T-helper 2 cell treated with Interferon-gamma antibody and Interleukin-4, amounts not matched to agents 5 μg/mL and 100 μg/mL, for 36 hours (primary cell): ENCODE results near the gene DPEP2NB.

Experiments used
- DNase-seq: peaks from one replicate; pipeline ENCODE4 v3.0.0; 2021; ENCODE audit warnings: low spot score
- H3K27ac Mint-ChIP-seq: one replicate; pipeline ENCODE4 v1.8.0; 2021; ENCODE audit warnings: mild to moderate bottlenecking, mixed read lengths
- H3K27me3 Mint-ChIP-seq: one replicate; pipeline ENCODE4 v1.8.0; 2021; ENCODE audit warnings: low read depth, mixed read lengths
- H3K36me3 Mint-ChIP-seq: one replicate; pipeline ENCODE4 v1.8.0; 2021; ENCODE audit warnings: low read depth, mixed read lengths
- H3K4me1 Mint-ChIP-seq: one replicate; pipeline ENCODE4 v1.8.0; 2021; ENCODE audit warnings: low read depth, mixed read lengths
- H3K4me3 Mint-ChIP-seq: one replicate; pipeline ENCODE4 v1.8.0; 2022; ENCODE audit warnings: mild to moderate bottlenecking, moderate library complexity, mixed read lengths
- H3K9me3 Mint-ChIP-seq: one replicate; pipeline ENCODE4 v1.8.0; 2021; ENCODE audit warnings: mixed read lengths

DPEP2NB gene

GRCh38 chr16:67967183-67967957 lies 48.3 kb downstream of the DPEP2NB start:
- H3K27me3 Mint-ChIP-seq, result no peaks in the 10 kb centered on the region
- H3K4me3 Mint-ChIP-seq, result peak overlapping the region; percentile 99
- DNase-seq, result peak; percentile 21
- peak overlapping the region; percentile 97 for H3K27ac Mint-ChIP-seq
- no peaks in the 10 kb centered on the region for H3K9me3 Mint-ChIP-seq
- peaks cover 19% of the 10 kb centered on the region for H3K4me1 Mint-ChIP-seq
- peaks cover 6% of the 10 kb centered on the region for H3K36me3 Mint-ChIP-seq

DNA sequence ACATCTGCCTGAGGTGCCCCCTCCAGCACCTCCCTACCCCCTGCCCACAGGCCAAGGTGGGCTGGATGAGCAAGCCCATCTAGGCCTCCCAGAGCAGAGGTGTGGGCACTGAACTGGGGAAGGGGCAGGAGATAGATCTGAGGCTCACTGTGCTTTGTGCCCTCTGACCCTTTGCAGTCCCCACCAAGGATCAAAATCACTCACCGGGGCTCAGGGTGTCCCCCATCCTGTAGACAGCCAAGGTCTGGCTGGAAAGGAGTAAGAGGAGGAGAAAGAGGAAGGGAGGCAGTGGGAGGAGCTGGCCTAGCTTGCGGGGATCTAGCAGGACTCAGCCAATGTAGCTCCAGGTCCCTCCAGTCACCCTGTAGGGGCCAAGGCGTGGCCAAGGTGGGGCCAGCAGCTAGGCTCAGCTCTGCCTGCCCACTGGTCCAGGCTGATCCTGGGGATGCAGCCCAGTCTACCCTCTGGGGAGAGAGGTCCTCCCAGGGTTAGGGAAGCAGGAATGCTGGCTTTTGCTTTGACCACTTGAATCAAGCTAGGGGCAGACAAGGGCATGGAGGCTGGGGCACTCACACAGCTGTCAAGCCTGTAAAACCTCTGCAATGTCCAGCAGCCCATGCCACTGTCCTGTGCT lies 49.0 kb downstream of the DPEP2NB start:
- peak overlapping the region; percentile 97 for H3K27ac Mint-ChIP-seq
- H3K4me3 Mint-ChIP-seq, result peak overlapping the region; percentile 99
- no peaks in the 10 kb centered on the region for H3K9me3 Mint-ChIP-seq
- H3K27me3 Mint-ChIP-seq, result no peaks in the 10 kb centered on the region
- no peak for DNase-seq
- H3K36me3 Mint-ChIP-seq, result peaks cover 12% of the 10 kb centered on the region
- peaks cover 19% of the 10 kb centered on the region for H3K4me1 Mint-ChIP-seq

- peak overlapping the region; percentile 49 for H3K4me3 Mint-ChIP-seq
- H3K27me3 Mint-ChIP-seq, result no peaks in the 10 kb centered on the region
- H3K27ac Mint-ChIP-seq, result no peak overlapping the region
- H3K36me3 Mint-ChIP-seq, result peaks cover 13% of the 10 kb centered on the region
- H3K4me1 Mint-ChIP-seq, result peaks cover 19% of the 10 kb centered on the region
- no peaks in the 10 kb centered on the region for H3K9me3 Mint-ChIP-seq
- no peak for DNase-seq
Observed at GRCh38 chr16:67965668-67966548, 49.8 kb downstream of the DPEP2NB start.

DNA sequence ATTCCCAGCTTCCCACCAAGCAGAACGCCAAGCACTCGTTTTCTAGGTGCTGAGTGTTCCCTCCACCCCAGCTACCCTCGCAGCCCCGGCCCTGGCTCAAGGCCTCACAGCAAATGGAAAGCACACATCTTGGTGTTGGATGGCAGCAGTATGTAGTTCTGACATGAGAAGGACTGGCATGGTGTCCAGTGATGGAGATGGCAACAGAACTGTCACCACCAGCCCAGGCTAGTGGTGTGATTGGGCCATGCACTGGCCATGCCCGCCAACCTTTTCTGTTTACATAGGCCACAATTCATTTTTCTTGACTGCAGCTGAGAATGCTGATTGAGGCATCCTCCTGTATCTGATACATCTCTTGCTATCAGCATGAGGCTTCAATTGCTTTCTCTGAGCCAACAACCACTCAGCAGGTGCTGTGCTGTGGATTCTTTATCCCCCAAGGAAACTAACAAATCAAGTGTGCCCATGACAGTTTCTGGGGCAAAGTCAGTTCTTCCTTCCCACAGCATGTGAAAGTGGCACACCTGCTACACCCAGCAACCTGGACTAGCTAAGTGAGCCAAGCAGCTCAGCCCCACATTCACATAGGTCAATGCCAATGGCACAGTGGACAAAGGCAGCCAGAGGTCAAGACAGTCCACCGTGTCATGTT lies 51.1 kb downstream of the DPEP2NB start:
- no peak overlapping the region for H3K4me3 Mint-ChIP-seq
- no peak overlapping the region for H3K27ac Mint-ChIP-seq
- H3K4me1 Mint-ChIP-seq, result peaks cover 16% of the 10 kb centered on the region
- H3K27me3 Mint-ChIP-seq, result no peaks in the 10 kb centered on the region
- H3K36me3 Mint-ChIP-seq, result peaks cover 16% of the 10 kb centered on the region
- no peak for DNase-seq
- no peaks in the 10 kb centered on the region for H3K9me3 Mint-ChIP-seq

DNA sequence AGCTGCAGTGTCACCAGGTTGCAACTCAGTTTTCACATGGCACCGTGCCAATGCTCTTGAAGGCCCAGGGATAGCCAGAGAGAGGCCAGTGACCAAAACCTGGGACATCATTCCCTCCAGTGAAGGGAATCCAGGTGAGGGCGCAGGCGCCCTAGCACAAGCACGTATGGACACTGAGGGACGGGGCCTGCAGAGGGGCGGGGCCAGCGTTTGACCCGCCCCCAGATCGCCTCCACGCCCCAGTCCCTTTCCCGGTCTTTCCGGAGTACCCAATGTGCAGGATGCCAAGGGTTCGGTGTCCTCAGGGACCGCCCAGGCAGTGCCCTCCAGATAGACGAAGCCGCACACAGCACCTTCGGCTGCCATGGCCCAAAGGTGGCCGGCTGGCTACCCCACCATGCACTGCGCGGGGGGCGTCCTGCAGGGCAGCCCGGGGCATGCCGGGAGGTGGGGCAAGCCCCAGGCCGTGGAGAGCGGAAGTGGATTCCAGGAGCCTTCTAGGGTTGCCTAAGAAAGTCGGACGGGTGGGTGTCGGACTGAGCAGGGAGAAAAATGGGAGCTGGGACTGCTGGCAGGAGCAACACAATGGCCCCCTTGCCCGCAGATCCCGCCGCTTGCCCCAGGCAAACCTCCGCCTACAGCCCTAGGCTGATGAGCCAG lies 51.9 kb downstream of the DPEP2NB start:
- peaks cover 13% of the 10 kb centered on the region for H3K4me1 Mint-ChIP-seq
- H3K9me3 Mint-ChIP-seq, result no peaks in the 10 kb centered on the region
- DNase-seq, result no peak
- no peaks in the 10 kb centered on the region for H3K27me3 Mint-ChIP-seq
- H3K4me3 Mint-ChIP-seq, result no peak overlapping the region
- peaks cover 16% of the 10 kb centered on the region for H3K36me3 Mint-ChIP-seq
- H3K27ac Mint-ChIP-seq, result no peak overlapping the region
